ENCODE measurements around the gene RALGAPA2. TPM values are rescaled to one million over a fixed set of nuclear protein-coding genes. Genes with fewer than 3 reads are reported as not detected.
"Not testable (repeated sequence)": the region's sequence is repeated elsewhere in the genome, so short reads cannot be mapped to it uniquely, and the experiment has no call there.

RALGAPA2 gene
- total RNA-seq, 1 donor from 2014 or later = 15.2 TPM

- no peak overlapping the region for H3K27ac Mint-ChIP-seq (ENCODE audit: unreplicated experiment)
- H3K4me3 Mint-ChIP-seq (ENCODE audit: unreplicated experiment) = no peak overlapping the region
- peaks cover 3% of the 10 kb centered on the region for H3K4me1 Mint-ChIP-seq (ENCODE audit: unreplicated experiment)
- H3K36me3 Mint-ChIP-seq (ENCODE audit: unreplicated experiment) = peaks cover 8% of the 10 kb centered on the region
- H3K27me3 Mint-ChIP-seq (ENCODE audit: unreplicated experiment) = no peaks in the 10 kb centered on the region
- TF ChIP-seq, protein P1, sequence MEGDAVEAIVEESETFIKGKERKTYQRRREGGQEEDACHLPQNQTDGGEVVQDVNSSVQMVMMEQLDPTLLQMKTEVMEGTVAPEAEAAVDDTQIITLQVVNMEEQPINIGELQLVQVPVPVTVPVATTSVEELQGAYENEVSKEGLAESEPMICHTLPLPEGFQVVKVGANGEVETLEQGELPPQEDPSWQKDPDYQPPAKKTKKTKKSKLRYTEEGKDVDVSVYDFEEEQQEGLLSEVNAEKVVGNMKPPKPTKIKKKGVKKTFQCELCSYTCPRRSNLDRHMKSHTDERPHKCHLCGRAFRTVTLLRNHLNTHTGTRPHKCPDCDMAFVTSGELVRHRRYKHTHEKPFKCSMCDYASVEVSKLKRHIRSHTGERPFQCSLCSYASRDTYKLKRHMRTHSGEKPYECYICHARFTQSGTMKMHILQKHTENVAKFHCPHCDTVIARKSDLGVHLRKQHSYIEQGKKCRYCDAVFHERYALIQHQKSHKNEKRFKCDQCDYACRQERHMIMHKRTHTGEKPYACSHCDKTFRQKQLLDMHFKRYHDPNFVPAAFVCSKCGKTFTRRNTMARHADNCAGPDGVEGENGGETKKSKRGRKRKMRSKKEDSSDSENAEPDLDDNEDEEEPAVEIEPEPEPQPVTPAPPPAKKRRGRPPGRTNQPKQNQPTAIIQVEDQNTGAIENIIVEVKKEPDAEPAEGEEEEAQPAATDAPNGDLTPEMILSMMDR (IDR thresholded peaks at IDR 0.05) = no peak
- no peak for DNase-seq (ENCODE audit: extremely low spot score, unreplicated experiment)
- H3K9me3 Mint-ChIP-seq (ENCODE audit: unreplicated experiment) = no peaks in the 10 kb centered on the region
Observed at GRCh38 chr20:20547221-20547875, 165.1 kb downstream of the RALGAPA2 start.

GRCh38 chr20:20546402-20546801 lies 166.0 kb downstream of the RALGAPA2 start:
- Mint-ChIP-seq H3K27me3 (ENCODE audit: unreplicated experiment) (no peaks in the 10 kb centered on the region), H3K27ac (ENCODE audit: unreplicated experiment) (no peak overlapping the region), H3K4me1 (ENCODE audit: unreplicated experiment) (peaks cover 3% of the 10 kb centered on the region), H3K4me3 (ENCODE audit: unreplicated experiment) (no peak overlapping the region), H3K36me3 (ENCODE audit: unreplicated experiment) (peaks cover 8% of the 10 kb centered on the region), H3K9me3 (ENCODE audit: unreplicated experiment) (no peaks in the 10 kb centered on the region)
- no peak for DNase-seq (ENCODE audit: extremely low spot score, unreplicated experiment)
- TF ChIP-seq, protein P1 (IDR thresholded peaks at IDR 0.05) = no peak

GRCh38 chr20:20543348-20543747 lies 169.1 kb downstream of the RALGAPA2 start:
- H3K4me1 Mint-ChIP-seq (ENCODE audit: unreplicated experiment); H3K27me3 Mint-ChIP-seq (ENCODE audit: unreplicated experiment); H3K4me3 Mint-ChIP-seq (ENCODE audit: unreplicated experiment); DNase-seq (ENCODE audit: extremely low spot score, unreplicated experiment); H3K9me3 Mint-ChIP-seq (ENCODE audit: unreplicated experiment); H3K27ac Mint-ChIP-seq (ENCODE audit: unreplicated experiment): not testable (repeated sequence)
- H3K36me3 Mint-ChIP-seq (ENCODE audit: unreplicated experiment) = peaks cover 11% of the 10 kb centered on the region

DNA sequence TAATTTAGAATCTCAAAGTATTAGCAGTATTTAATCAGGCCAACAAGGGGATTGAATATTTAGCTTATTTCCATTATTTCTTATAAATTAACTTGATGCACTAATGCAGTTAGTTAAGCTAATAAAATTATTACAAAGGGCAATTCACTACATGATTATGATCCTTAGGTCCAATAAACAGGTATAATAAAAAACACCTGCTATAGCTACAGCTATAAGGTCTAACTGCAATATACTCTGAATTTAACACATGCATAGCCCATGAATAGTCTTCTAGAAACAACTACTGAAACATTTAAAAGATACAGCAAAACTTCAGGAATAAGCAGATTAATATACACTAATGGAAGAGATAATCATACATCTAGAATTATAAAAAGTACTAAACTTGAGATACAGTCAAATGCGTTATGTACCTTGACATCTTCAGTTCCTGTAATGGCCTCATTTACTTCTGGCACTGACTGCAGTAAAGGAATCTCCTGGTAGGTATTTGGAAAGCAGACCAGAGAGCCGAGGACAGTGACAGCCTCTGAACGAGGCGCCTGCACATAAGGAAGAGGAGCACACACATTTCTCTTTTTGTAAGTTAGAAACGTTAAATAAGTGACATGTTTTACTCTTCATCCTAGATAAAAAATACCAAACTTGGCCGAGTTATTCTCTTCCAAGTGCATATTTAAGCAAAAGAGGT lies 176.1 kb downstream of the RALGAPA2 start:
- Mint-ChIP-seq H3K4me1 (ENCODE audit: unreplicated experiment) (no peaks in the 10 kb centered on the region), H3K9me3 (ENCODE audit: unreplicated experiment) (no peaks in the 10 kb centered on the region), H3K4me3 (ENCODE audit: unreplicated experiment) (no peak overlapping the region), H3K27me3 (ENCODE audit: unreplicated experiment) (no peaks in the 10 kb centered on the region), H3K36me3 (ENCODE audit: unreplicated experiment) (peaks cover 8% of the 10 kb centered on the region), H3K27ac (ENCODE audit: unreplicated experiment) (no peak overlapping the region)
- DNase-seq (ENCODE audit: extremely low spot score, unreplicated experiment) = no peak
- TF ChIP-seq, protein P1 (IDR thresholded peaks at IDR 0.05) = no peak

GRCh38 chr20:20535051-20535450 lies 177.4 kb downstream of the RALGAPA2 start:
- Mint-ChIP-seq H3K9me3 (ENCODE audit: unreplicated experiment) (no peaks in the 10 kb centered on the region), H3K36me3 (ENCODE audit: unreplicated experiment) (peaks cover 13% of the 10 kb centered on the region), H3K4me1 (ENCODE audit: unreplicated experiment) (no peaks in the 10 kb centered on the region), H3K4me3 (ENCODE audit: unreplicated experiment) (no peak overlapping the region), H3K27me3 (ENCODE audit: unreplicated experiment) (no peaks in the 10 kb centered on the region), H3K27ac (ENCODE audit: unreplicated experiment) (no peak overlapping the region)
- DNase-seq (ENCODE audit: extremely low spot score, unreplicated experiment) = no peak
- TF ChIP-seq, protein P1 (IDR thresholded peaks at IDR 0.05) = no peak

All from osteocyte (in vitro differentiated cells).